ENCODE results near the gene DVL3. TPM values are rescaled to one million over a fixed set of nuclear protein-coding genes. Genes with fewer than 3 reads are reported as not detected.
"Not testable (repeated sequence)": the region's sequence is repeated elsewhere in the genome, so short reads cannot be mapped to it uniquely, and the experiment has no call there.

The DVL3 gene
- total RNA-seq, 2 experiments from 2014 or later = 19.6 to 19.9 TPM

GRCh38 chr3:184157206-184157605 lies 2.0 kb downstream of the DVL3 start:
- Mint-ChIP-seq H3K27me3 (ENCODE audit: low read depth) (no peaks in the 10 kb centered on the region), H3K9me3 (no peaks in the 10 kb centered on the region), H3K36me3 (ENCODE audit: low read depth) (peaks cover 2% of the 10 kb centered on the region), H3K4me3 (peak overlapping the region; percentile 94), H3K4me1 (ENCODE audit: low read depth) (peaks cover 26% of the 10 kb centered on the region), H3K27ac (no peak overlapping the region)
- intact Hi-C loops (cut with micrococcal nuclease) = no loop called here
- DNase-seq = no peak
- CTCF ChIA-PET = interaction anchor here (1.6 kb wide), 1 partner anchor 70 kb away, joined by 7 read pairs; no protein-coding TSS in a partner anchor

DNA sequence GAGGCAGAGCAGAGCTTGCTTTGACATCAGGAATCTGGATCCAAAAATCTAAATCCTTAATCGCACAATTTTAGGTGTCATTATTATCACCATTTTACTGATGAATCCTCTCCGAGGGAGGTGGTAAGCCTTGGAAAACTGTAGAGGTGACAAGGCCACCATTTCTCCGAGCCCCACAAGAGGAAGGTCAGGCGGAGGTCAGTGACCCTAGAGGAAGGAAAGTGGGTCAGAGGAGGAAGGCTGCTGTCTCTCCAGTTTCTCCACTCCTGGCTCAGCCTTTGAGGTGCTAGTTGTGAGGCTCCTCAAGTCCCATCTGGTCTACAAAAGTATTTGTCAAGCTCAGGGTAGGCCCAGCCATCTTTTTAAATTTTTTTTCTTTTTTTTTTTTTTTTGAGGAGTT lies 3.2 kb downstream of the DVL3 start:
- DNase-seq = no peak
- no peak overlapping the region for H3K4me3 Mint-ChIP-seq
- intact Hi-C loops (cut with micrococcal nuclease) = no loop called here
- no peak overlapping the region for H3K27ac Mint-ChIP-seq
- peaks cover 26% of the 10 kb centered on the region for H3K4me1 Mint-ChIP-seq (ENCODE audit: low read depth)
- CTCF ChIA-PET = interaction anchor here (0.6 to 0.7 kb wide), 2 partner anchors 141 to 354 kb away, joined by 3 to 4 read pairs; partner anchors contain the start of gene ABCC5
- H3K36me3 Mint-ChIP-seq (ENCODE audit: low read depth) = peaks cover 4% of the 10 kb centered on the region
- no peaks in the 10 kb centered on the region for H3K9me3 Mint-ChIP-seq
- no peaks in the 10 kb centered on the region for H3K27me3 Mint-ChIP-seq (ENCODE audit: low read depth)

DNA sequence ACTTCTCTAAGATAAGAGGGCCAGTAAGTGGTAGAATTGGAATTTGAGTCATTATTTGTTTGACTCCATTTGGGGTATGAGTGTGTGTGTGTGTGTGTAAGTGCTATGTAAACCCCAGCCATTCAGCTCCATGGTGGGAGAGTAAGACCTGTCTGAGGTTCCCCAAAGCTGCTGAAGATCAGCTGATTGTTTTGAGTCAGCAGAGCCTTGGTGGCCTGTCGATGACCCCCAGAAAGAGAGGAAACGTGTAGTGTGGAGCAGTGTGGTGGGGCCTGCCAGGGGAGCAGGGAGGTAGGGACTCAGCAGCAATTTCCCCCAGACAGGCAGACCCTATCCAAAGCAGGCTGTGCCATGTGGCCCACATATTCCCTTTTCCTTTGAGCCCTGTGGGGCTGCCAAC lies 5.3 kb downstream of the DVL3 start:
- peaks cover 10% of the 10 kb centered on the region for H3K36me3 Mint-ChIP-seq (ENCODE audit: low read depth)
- no peak for DNase-seq
- no peaks in the 10 kb centered on the region for H3K27me3 Mint-ChIP-seq (ENCODE audit: low read depth)
- H3K9me3 Mint-ChIP-seq = no peaks in the 10 kb centered on the region
- CTCF ChIA-PET = interaction anchor here (1.2 kb wide), 1 partner anchor 89 kb away, joined by 3 read pairs; the partner anchor contains the start of gene EEF1AKMT4
- intact Hi-C loops (cut with micrococcal nuclease) = no loop called here
- H3K27ac Mint-ChIP-seq = no peak overlapping the region
- no peak overlapping the region for H3K4me3 Mint-ChIP-seq
- H3K4me1 Mint-ChIP-seq (ENCODE audit: low read depth) = peaks cover 26% of the 10 kb centered on the region

GRCh38 chr3:184162571-184163070 lies 7.4 kb downstream of the DVL3 start:
- Mint-ChIP-seq H3K36me3 (ENCODE audit: low read depth) (peaks cover 12% of the 10 kb centered on the region), H3K4me1 (ENCODE audit: low read depth) (peaks cover 12% of the 10 kb centered on the region)
- H3K9me3 Mint-ChIP-seq; H3K4me3 Mint-ChIP-seq; intact Hi-C loops (cut with micrococcal nuclease); H3K27me3 Mint-ChIP-seq (ENCODE audit: low read depth); DNase-seq; H3K27ac Mint-ChIP-seq: not testable (repeated sequence)
- CTCF ChIA-PET = interaction anchor here (0.6 kb wide), 1 partner anchor 65 kb away, joined by 3 read pairs; no protein-coding TSS in a partner anchor

- intact Hi-C loops (cut with micrococcal nuclease) = no loop called here
- Mint-ChIP-seq H3K4me1 (ENCODE audit: low read depth) (peaks cover 9% of the 10 kb centered on the region), H3K4me3 (no peak overlapping the region), H3K27ac (no peak overlapping the region), H3K9me3 (no peaks in the 10 kb centered on the region), H3K27me3 (ENCODE audit: low read depth) (no peaks in the 10 kb centered on the region), H3K36me3 (ENCODE audit: low read depth) (peaks cover 17% of the 10 kb centered on the region)
- CTCF ChIA-PET = interaction anchor here (1.3 kb wide), 1 partner anchor 85 kb away, joined by 3 read pairs; the partner anchor contains the start of gene EEF1AKMT4
- DNase-seq = no peak
Observed at GRCh38 chr3:184164648-184165330, 9.6 kb downstream of the DVL3 start.

DNA sequence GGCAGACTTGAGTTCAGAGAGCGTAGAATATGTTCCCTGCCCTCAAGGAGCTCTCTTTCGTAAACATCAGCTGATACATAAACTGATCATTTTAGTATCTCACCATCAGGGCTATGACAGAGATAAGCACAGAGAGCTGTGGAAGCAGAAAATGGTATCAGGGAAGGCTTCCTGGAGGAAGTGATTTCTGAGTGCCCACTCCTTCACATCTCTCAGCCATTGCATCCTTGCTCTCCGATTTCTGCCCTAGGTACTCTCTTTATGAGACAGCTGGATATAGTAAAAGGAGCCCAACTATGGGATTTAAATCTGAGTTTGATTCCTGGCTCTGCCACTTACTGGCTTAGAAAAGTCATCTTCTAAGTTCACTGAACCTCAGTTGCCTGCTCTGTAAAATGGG lies 10.4 kb downstream of the DVL3 start:
- Mint-ChIP-seq H3K27ac (no peak overlapping the region), H3K36me3 (ENCODE audit: low read depth) (peaks cover 17% of the 10 kb centered on the region), H3K4me1 (ENCODE audit: low read depth) (peaks cover 3% of the 10 kb centered on the region), H3K27me3 (ENCODE audit: low read depth) (no peaks in the 10 kb centered on the region), H3K9me3 (no peaks in the 10 kb centered on the region), H3K4me3 (no peak overlapping the region)
- CTCF ChIA-PET = no interaction called here
- intact Hi-C loops (cut with micrococcal nuclease) = no loop called here
- DNase-seq = no peak

DNA sequence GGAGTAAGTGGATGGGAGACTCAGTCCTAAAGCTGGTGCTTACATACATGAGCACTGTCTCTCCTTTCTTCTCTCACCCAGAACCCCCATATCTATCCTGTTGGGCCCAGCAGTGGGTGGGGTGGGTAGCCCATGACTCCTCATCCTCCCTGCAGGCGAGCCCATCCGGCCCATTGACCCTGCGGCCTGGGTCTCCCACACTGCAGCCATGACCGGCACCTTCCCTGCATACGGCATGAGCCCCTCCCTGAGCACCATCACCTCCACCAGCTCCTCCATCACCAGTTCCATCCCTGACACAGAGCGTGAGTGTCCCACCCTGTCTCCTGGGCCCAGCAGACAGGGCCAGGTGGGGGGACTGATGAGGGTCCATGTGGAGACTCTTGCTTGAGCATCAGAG lies 11.5 kb downstream of the DVL3 start:
- no peak for DNase-seq
- CTCF ChIA-PET = no interaction called here
- no peaks in the 10 kb centered on the region for H3K27me3 Mint-ChIP-seq (ENCODE audit: low read depth)
- no peak overlapping the region for H3K4me3 Mint-ChIP-seq
- intact Hi-C loops (cut with micrococcal nuclease) = no loop called here
- H3K9me3 Mint-ChIP-seq = no peaks in the 10 kb centered on the region
- peaks cover 20% of the 10 kb centered on the region for H3K36me3 Mint-ChIP-seq (ENCODE audit: low read depth)
- no peaks in the 10 kb centered on the region for H3K4me1 Mint-ChIP-seq (ENCODE audit: low read depth)
- H3K27ac Mint-ChIP-seq = no peak overlapping the region

- H3K9me3 Mint-ChIP-seq = no peaks in the 10 kb centered on the region
- CTCF ChIA-PET = no interaction called here
- no peak for DNase-seq
Observed at GRCh38 chr3:184167786-184168185, 12.6 kb downstream of the DVL3 start.

GRCh38 chr3:184168363-184169120 lies 13.4 kb downstream of the DVL3 start:
- Mint-ChIP-seq H3K27ac (no peak overlapping the region), H3K4me3 (no peak overlapping the region), H3K27me3 (ENCODE audit: low read depth) (no peaks in the 10 kb centered on the region), H3K36me3 (ENCODE audit: low read depth) (peaks cover 19% of the 10 kb centered on the region), H3K9me3 (no peaks in the 10 kb centered on the region), H3K4me1 (ENCODE audit: low read depth) (no peaks in the 10 kb centered on the region)
- intact Hi-C loops (cut with micrococcal nuclease) = no loop called here
- no peak for DNase-seq
- CTCF ChIA-PET = no interaction called here

More at GRCh38 chr3:184167786-184168185, 12.6 kb downstream of the DVL3 start:
- Mint-ChIP-seq H3K4me1 (ENCODE audit: low read depth) (no peaks in the 10 kb centered on the region), H3K27me3 (ENCODE audit: low read depth) (no peaks in the 10 kb centered on the region), H3K27ac (no peak overlapping the region), H3K36me3 (ENCODE audit: low read depth) (peaks cover 19% of the 10 kb centered on the region), H3K4me3 (no peak overlapping the region)
- intact Hi-C loops (cut with micrococcal nuclease) = no loop called here

DNA sequence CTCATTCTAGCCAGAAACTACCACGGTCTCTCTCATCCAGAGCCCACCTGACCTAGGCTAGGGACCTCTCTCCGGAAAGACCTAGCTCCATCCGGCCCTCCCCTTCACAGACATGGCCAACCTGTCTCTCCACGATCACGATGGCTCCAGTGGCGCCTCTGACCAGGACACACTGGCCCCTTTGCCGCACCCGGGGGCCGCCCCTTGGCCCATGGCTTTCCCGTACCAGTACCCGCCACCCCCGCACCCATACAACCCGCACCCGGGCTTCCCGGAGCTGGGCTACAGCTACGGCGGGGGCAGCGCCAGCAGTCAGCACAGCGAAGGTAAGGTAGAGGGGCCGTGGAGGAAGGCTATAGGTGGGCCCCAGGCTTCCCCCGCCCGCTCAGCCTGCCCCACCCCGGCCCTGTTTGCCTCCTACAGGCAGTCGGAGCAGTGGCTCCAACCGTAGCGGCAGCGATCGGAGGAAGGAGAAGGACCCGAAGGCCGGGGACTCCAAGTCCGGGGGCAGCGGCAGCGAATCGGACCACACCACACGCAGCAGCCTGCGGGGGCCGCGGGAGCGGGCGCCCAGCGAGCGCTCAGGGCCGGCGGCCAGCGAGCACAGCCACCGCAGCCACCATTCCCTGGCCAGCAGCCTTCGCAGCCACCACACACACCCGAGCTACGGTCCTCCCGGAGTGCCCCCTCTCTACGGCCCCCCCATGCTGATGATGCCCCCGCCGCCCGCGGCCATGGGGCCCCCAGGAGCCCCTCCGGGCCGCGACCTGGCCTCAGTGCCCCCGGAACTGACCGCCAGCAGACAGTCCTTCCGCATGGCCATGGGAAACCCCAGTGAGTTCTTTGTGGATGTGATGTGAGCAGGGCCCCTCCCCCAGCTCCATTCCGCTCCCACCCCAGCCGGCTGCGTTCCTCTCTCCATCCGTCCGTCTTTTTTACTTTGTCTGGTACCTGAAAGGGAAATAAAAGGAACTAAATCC lies 15.0 kb downstream of the DVL3 start:
- CTCF ChIA-PET = interaction anchor here (0.6 kb wide), 1 partner anchor 77 kb away, joined by 4 read pairs; no protein-coding TSS in a partner anchor
- Mint-ChIP-seq H3K27me3 (ENCODE audit: low read depth) (no peaks in the 10 kb centered on the region), H3K9me3 (no peaks in the 10 kb centered on the region), H3K27ac (no peak overlapping the region), H3K4me1 (ENCODE audit: low read depth) (peaks cover 3% of the 10 kb centered on the region), H3K4me3 (no peak overlapping the region), H3K36me3 (ENCODE audit: low read depth) (peaks cover 14% of the 10 kb centered on the region)
- intact Hi-C loops (cut with micrococcal nuclease) = no loop called here
- no peak for DNase-seq

DNA sequence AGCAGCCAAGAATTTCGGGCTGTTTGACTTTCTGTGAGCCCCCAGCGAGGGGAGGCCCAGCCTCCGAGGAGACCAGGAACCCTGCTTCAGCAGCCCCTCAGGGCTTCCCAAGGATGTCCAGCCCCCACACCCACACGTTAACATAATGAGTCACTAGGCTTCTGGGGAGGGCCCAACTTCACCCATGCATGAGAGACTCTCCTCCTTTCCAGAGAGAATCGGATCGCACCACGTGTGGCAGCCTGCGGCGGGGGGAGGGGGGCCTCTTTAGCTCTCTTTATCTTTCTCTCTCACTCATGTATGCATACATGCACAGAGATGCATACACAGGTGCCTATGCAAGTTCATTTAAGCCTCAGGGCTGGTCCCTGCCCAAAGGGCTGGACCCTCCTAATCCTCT lies 16.4 kb downstream of the DVL3 start:
- Mint-ChIP-seq H3K27ac (no peak overlapping the region), H3K27me3 (ENCODE audit: low read depth) (no peaks in the 10 kb centered on the region), H3K36me3 (ENCODE audit: low read depth) (peaks cover 12% of the 10 kb centered on the region), H3K4me3 (no peak overlapping the region), H3K9me3 (no peaks in the 10 kb centered on the region), H3K4me1 (ENCODE audit: low read depth) (peaks cover 15% of the 10 kb centered on the region)
- intact Hi-C loops (cut with micrococcal nuclease) = no loop called here
- DNase-seq = no peak
- CTCF ChIA-PET = interaction anchor here (0.7 kb wide), 1 partner anchor 18 kb away, joined by 3 read pairs; no protein-coding TSS in a partner anchor
